ENCODE results near the gene USP6NL.

Gene USP6NL

DNA sequence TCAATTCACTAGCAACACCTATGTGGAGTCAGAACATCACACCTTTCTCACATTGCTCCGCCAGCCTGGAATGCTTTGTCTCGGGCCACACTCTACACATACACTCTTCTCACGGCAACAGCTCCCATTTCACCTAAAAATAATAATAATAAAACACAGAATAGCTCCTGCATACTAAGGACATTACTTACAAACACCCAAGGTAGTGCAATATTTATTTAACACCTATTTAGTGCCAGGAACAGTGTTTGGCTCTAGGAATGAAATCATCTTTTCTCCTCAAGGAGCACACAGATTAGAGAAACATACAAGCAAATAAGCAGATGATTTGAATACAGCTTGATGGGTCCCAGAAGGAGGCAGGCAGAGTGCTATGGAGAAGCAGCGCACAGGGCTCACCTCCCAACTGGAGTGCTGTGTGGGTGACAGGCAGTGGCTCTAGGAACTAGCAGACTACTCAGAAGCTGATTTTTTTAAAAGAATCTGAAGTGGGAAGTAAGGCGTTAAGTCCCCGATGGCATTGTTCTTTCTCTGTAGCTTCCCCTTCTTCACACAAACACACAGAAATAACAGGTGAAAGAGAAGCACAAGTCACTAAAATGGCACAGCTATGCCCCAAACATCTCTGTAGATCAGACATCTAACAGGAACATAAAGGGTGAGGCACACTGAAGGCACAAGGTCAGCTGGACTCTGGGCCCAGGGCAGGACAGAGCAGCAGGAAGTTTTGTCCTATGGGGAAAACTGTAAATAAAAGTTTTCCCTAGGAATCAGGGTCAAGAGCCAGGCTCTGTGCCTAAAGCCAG is 16.7 kb downstream of the USP6NL start:
- no peak for DNase-seq (ENCODE audit: low read depth)
- no peak overlapping the region for H3K4me3 ChIP-seq (ENCODE audit: low read depth, low read length)
- TF ChIP-seq, protein P1, sequence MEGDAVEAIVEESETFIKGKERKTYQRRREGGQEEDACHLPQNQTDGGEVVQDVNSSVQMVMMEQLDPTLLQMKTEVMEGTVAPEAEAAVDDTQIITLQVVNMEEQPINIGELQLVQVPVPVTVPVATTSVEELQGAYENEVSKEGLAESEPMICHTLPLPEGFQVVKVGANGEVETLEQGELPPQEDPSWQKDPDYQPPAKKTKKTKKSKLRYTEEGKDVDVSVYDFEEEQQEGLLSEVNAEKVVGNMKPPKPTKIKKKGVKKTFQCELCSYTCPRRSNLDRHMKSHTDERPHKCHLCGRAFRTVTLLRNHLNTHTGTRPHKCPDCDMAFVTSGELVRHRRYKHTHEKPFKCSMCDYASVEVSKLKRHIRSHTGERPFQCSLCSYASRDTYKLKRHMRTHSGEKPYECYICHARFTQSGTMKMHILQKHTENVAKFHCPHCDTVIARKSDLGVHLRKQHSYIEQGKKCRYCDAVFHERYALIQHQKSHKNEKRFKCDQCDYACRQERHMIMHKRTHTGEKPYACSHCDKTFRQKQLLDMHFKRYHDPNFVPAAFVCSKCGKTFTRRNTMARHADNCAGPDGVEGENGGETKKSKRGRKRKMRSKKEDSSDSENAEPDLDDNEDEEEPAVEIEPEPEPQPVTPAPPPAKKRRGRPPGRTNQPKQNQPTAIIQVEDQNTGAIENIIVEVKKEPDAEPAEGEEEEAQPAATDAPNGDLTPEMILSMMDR (IDR thresholded peaks at IDR 0.05; ENCODE audit: low read depth, low read length, missing control alignments) = no peak

DNA sequence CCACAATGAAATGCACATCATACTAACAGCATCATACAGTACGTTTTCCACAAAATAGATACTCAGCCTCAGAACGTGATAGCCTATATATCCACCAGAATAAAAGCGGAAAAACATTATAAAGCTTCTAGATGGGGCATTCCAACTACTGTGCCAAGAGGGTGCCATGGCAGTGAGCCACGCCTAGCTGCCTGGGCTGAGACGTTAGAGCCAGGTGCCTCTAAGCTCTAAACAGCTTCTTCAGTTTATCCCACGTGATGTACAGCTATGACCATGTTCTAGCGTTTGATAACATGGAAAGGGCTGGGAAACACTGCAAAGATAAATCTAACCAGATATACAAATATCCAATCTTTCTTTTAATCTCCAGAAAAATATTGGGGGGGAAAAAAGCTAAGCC is 17.8 kb downstream of the USP6NL start:
- TF ChIP-seq, protein P1 (IDR thresholded peaks at IDR 0.05; ENCODE audit: low read depth, low read length, missing control alignments) = no peak
- no peak for DNase-seq (ENCODE audit: low read depth)
- no peak overlapping the region for H3K4me3 ChIP-seq (ENCODE audit: low read depth, low read length)

DNA sequence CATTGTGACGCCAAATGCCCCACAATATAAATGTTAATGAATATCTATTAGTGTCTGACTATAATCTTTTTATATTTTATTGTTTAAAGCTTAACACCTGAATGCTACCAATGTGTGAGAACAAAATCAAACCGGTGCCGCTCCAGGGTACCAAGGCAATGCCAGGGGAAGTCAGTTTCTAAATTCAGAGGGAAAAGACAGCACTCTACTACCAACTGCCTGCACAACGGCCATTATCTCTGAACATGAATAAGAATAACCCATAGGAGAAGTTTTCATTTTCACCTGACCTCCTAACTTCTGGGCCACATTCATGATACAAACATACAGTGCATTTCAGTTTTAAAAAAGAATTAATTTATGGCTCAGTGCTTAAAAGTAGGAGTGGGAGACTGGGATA is 21.7 kb downstream of the USP6NL start:
- DNase-seq (ENCODE audit: low read depth) = no peak
- TF ChIP-seq, protein P1 (IDR thresholded peaks at IDR 0.05; ENCODE audit: low read depth, low read length, missing control alignments) = no peak
- no peak overlapping the region for H3K4me3 ChIP-seq (ENCODE audit: low read depth, low read length)

DNA sequence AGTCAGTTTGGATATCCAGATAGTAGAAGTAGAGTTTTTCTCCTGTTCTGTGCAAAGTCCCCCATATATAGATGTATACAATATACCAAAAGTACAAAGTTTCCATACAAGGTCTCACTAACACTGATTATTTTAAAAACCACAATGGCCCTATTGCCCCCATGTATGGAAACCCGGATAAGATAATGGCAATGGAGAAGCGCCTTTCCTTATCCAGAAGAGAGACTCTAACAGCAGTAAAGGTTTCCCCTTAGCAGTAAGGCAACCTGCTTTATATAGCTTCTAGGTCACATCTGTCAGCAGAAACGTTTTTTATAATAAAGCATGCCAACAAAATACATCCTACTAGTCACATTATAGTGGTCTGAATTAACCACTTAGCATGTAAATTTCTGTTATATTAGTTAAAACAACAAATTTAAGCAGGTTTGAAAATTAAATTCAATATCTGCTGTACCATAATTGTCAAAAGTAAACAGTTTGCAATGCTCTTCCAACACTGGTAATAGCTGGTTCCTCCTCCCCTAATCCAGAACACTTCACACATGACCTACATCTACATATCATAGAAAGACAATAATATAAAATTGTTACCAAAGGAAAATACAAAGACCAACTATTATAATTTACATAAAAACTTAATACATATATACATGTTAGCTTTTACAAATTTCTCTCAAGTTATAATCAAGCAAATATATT is 22.4 kb downstream of the USP6NL start:
- DNase-seq (ENCODE audit: low read depth) = no peak
- H3K4me3 ChIP-seq (ENCODE audit: low read depth, low read length) = no peak overlapping the region
- TF ChIP-seq, protein P1 (IDR thresholded peaks at IDR 0.05; ENCODE audit: low read depth, low read length, missing control alignments) = no peak

DNA sequence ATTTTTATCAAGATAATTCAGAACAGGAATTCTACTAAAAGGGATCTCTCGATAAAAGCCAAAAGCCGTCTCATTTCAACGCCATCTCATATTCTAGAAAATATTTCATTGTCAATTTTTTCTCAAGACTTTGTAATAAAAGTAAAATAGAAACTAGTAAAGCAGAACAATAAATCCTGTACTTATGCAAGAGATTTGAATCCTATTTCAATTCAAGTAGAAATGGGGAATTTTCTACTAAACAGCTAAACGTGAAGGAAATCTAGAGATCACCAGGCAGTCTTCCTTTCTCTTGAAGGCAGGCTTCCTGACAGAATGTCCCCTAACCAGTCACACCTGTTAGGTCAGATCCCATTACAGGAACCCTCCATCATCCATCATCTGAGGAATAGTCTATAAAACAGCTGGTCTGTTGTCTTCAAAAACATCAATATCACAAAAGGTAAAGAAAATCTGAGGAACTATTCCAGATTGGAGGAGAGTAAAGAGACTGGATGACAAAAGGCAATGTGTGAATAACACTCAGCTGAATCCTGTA is 23.7 kb downstream of the USP6NL start:
- TF ChIP-seq, protein P1 (IDR thresholded peaks at IDR 0.05; ENCODE audit: low read depth, low read length, missing control alignments) = no peak
- no peak for DNase-seq (ENCODE audit: low read depth)
- H3K4me3 ChIP-seq (ENCODE audit: low read depth, low read length) = no peak overlapping the region

DNA sequence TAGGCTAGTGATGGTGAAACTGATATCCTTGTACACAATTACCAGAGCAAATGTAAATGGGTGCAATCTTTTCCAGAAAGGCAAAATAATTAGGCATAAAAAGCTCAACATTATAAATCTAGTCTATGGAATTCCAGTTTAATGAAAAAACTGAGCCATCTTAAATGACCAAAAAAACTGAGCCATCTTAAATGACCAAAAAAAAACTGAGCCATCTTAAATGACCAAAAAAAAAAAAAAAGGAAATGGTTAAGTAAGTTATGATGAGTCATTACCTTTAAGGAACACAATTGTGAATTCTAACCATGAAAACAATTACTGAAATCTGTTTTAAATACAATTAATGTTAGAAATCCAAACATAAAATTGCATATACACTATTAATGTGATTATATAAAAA is 25.3 kb downstream of the USP6NL start:
- no peak for DNase-seq (ENCODE audit: low read depth)
- TF ChIP-seq, protein P1 (IDR thresholded peaks at IDR 0.05; ENCODE audit: low read depth, low read length, missing control alignments) = no peak
- no peak overlapping the region for H3K4me3 ChIP-seq (ENCODE audit: low read depth, low read length)
